DMS53 treated with DMSO at 0.1 percent for 48 hours (cell line): ENCODE results near the gene SORCS2.

Source experiments
- DNase-seq: peaks from one replicate; lab custom pipeline; 2025; ENCODE audit not compliant: unreplicated experiment; lab: John Stamatoyannopoulos, UW

The SORCS2 gene

DNA sequence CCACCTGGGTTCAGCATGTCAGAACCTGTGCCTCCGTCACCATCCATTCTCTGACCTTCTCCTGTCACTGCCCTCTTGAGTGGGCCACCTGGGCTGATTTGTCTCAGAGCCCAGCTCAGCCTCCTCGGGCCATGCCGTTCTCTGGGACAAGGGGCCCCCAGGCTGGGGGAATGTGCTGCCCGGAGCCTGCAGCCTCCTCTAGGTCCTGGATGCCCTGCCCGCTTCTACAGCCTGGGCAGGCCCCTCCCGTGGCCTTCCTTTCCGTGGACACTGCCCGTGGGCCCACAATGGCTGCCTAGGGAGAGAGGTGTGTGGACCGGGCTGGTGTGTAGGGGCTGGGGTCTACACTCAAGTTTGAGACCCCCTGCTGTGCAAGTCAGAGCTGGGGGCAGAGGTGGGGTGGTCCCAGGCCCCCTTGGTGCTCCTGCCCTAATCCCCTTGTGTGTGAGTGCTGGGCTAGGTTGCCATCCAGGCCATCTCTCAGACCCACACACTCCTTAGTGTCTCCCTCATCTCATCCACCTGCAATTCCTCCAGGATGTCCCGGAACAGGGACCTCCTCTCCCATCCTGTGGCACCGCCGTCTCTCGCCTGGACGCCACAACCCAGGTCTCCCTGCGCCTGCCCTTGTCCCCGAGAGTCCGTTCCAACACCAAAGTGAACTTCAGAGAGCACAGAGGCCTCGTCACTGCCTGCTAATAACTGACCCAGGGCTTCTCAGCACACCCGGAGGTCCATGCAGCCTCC lies 230.0 kb downstream of the SORCS2 start:
- DNase-seq = no peak

DNA sequence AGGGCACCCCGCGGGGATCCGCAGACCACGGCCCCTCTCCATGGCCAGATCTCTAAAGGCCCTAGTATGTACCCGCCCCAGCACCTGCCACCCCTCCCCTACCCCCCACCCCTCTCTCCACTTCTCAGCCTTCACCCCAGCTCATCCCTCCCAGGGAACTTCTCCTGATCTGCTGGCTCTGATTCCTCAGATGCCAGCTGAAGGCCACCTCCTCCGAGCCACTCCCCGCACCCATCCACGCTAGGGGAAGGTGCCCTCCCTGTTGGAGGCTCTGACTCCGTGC lies 230.5 kb downstream of the SORCS2 start:
- no peak for DNase-seq

DNA sequence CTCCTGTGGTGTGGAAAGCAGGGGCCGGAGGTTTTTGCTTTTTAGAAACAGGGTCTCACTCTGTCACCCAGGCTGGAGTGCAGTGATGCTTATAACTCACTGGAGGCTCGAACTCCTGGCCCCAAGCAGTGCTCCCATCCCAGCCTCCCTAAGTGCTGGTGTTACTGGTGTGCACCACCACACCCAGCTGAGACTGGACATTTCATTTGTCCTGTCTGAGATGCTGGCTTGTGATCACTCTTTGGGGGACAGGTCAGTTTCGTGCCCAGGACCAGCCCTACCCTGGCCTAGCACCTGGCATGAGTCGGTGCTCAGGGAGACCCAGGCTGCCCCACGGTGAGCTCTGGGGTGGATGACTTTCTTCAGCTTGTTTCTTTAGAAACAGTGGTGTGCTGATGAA lies 231.1 kb downstream of the SORCS2 start:
- no peak for DNase-seq

DNA sequence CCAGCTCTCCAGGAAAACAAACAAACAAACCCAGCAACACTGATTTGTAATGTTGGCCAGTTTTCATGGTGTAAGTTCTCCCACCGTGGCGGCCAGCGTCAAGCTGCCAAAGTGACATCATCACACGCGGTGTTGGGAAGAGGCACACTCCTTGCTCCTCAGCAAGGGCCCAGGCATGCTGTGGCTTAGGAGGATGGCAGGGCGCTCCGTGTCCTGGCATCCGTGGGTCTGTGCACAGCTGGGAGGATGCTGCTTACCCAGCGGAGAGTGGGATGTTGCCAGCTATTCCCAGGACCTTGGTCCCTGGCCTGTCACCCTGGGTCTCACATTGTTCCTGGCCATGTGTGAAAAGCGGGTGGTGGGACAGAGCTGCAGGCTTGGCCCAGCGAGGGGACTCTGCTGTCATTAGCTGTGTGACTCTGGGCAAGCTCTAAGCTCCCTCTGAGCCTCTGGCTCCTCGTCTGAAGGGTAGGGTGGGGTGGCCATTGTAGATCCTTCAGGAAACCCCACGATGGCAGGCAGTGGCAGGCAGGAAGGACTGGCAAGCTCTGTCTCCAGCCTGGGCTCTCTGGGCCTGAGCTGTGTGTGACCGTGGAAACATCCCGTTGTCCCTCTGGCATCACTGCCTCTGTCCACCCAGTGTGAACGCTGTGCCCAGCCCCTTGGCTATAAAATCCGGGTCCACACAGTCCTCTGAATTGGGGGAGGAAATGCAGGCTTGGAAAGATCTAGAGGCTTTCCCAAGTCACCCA lies 231.6 kb downstream of the SORCS2 start:
- no peak for DNase-seq

DNA sequence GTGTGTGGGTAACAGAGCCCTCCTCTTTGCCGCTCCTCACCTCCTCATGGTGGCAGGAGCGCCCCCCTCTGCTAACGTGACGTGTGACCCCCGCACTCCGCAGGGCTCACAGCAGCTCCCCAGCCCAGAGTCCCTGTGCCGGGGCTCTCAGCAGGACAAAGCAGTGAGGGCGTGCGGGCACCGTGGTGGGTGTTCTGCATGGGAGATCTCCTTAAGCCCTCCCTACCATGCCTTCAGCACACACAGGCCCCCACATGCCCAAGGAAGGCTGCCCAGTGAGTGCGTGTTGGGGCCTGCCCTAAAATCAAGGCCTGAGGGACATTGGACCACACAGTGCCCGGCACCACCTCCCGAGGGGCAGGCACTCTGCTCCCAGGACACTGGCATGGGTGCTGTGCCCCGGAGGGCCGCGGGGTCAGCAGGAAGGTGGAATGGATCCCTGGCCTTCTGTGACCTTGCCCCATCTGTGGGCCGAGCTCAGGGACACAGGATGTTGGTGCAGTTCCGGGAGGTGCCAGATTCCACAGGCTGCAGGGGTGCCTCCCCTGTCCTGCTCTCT lies 232.3 kb downstream of the SORCS2 start:
- DNase-seq = no peak

DNA sequence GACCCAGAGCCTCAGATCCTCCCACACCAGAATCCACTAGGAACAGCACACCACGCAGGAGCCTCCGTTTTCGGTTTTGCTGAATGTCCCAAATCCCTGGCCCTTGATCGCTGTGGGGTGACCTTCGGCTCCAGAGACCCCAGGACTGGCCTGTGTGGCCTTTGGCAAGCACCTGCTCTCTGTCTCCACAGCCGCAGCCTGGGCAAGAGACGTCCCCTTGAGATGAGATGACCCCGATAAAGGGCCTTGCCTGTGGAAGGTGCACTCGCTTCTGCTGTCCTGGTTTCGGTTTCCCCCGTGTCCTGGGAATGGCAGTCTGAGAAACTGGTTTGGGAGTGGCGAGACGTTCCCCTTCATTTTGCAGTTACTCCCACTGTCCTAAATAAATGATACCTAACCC lies 232.8 kb downstream of the SORCS2 start:
- DNase-seq = no peak

DNA sequence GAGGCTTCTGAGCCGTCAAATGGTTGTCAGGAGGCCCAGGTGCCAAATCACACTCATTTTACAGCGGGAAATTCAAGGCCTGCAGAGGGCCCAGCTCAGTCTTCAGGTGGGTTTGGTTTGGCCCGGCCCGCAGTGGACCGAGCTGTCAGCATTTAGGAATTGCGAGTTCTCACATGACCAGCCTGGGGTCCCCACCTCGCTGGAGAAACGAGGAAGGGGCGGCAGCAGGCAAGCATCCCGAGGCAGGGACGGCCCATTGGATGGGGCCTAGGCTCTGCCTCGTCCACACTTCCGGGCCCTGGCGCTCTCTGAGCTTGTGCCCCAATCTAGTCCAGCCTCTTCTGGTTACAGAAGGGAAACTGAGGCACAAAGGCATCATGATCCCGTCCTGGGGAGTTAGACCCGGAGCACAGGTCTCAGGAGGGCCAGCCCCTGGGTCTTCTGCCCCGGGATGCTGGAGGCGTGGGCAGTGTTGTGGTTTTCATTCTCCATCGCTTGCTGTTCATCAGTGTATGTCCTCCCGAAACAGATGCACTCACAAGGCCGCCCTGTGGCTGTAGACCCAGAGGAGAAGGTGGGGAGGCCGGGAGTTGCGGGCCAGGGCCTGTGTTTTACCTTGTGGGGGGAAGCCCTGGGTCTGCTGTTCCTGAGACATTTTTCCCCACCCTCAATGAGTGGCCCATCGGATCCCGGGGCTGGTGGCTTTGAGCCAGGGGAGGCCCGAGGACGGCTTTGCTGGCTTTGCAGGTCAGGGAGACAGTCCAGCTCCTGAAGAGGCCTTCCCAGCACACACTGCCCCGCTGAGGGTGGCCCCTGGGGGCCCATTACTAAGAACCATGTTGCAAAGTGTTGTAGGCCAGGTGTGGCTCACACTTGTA lies 233.5 kb downstream of the SORCS2 start:
- no peak for DNase-seq

DNA sequence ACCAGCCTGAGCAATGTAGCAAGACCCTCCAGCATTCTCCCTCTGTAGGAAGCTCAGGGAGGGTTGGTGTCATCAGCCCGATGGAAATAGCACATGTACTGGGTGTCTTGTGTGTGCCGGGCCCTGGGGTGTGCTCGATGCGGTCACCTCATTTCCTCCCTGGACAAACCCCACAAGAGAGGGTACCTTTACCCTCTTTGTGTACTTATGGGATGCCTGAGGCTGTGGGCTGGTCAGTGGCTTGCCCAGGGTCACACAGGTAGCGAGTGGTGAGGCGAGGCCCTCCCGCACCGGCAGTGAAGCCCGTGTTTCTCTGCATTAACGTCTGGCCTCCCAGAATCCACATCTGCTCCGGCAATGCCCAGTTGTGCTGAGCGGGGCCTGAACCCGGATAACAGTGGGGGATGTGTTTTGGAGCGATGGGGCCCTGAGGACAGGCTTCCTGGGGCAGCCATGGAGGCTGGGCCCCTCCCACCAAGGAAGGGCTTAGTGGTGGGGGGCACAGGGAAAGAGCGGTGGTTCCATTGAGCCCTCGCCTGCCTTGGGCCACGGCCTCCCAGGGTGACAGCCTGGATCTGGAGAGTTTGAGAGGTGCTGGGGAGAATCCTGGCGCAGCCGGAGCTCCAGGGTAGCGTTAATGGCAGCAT lies 234.3 kb downstream of the SORCS2 start:
- no peak for DNase-seq

DNA sequence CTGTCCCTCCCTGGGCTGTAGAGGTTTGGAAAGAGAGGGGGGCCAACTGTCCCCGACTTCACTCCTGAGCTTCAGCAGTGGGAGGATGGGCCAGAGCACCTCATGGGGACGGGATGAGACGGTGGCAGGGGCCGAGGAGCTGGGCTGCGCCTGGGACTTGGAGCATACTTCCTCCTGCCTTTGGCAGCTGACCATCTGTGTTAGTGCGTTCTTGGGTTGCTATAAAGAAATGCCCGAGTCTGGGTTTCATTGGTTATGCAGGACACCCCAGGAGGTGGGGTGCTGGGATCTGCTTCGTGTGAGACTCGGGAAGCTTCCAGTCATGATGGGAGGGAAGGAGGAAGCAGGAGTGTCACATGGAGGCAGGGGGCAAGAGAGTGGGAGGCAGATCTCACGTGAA lies 235.0 kb downstream of the SORCS2 start:
- no peak for DNase-seq

DNA sequence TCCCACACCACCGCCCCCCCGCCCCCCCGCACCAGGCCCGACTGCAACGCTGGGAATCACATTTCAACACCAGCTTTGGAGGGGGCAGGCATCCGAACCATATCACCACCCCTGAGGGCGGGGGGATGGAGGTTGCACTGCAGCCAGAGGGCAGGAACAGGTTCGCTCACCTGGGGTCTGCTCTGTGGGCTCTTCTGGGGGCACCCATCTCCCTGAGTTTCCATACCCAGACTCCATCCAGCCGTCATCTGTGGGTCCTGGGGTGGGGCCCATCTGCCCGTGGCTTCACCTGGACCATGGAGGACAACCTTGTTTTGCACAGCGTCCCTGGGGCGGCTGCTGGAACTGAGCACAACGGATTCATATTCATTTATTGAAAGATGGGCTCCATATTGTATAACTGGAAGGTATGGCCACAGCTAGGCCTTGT lies 235.5 kb downstream of the SORCS2 start:
- no peak for DNase-seq

DNA sequence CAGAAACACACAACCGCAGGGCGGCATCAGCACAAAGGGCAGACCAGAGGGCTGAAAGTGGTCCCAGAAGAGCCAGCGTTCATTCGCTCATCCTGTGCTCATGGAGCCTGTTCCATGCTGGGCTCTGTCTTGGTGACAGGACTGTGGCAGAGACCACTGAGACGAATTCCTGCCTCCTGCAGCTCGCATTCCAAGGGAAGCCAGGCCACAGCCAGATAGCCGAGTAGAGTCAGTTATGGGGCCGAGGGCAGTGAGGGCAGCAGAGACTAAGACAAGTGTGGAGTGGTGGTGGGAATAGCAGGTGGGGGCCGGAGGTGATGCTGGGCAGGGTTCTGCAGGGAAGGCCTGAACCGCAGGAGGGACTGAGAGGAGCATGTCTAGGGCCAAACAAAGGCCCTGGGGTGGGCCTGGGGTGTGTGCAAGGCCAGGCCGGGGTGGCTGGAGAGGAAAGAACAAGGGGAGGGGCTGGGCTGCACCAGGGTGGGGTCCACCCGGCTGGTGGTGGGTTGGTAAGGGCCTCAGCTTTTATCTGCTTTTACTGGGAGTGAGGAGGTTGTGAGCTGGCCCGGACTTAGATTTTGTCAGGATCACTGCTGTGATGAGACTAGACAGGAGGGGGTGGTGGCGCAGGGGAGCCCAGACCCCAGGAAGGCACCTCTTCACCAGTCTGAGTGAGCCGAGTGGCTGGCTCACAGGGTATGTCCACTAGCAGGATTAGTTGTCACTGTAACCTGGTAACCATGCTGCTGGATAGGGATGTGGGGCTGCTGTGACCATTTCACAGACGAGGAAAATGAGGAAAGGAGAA lies 236.1 kb downstream of the SORCS2 start:
- DNase-seq = no peak

DNA sequence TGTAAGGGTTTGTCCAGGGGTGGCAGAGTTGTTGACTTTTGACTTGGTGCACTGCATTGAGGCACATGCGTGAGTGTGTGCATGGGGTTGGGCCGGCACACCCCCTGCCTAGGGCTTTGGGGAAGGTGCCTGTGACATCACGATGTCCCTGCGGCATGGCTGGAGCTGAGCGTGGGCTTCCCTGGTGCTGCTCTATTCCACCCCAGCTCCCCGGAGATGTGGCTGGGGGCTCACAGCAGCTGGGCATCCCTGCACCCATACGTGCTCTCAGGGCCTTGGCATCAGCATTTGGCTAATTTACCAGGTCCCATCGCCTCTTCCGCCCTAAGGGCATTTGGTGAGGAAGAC lies 236.7 kb downstream of the SORCS2 start:
- no peak for DNase-seq

DNA sequence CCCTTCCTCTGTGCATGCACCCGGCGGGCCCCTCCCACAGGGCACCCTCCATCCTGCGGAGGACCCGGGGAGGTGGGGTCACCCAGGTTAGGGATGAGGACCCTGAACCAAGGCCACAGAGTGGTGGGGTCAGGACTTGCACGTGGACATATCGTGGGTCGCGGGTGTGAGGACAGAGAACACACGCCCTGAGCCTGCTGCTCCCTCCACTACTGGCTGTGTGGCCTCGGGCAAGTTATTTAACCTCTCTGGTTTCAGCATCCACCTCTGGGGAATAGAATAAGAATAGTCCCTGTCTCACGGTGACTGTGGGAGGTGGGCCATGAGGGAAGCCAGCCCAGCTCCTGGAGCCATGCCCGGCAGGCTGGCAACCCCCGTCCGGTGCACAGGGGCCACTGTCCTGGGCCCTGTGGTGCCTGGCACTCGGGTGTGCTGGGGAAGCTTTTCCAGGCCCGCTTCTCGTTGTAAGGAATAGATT lies 237.3 kb downstream of the SORCS2 start:
- no peak for DNase-seq

DNA sequence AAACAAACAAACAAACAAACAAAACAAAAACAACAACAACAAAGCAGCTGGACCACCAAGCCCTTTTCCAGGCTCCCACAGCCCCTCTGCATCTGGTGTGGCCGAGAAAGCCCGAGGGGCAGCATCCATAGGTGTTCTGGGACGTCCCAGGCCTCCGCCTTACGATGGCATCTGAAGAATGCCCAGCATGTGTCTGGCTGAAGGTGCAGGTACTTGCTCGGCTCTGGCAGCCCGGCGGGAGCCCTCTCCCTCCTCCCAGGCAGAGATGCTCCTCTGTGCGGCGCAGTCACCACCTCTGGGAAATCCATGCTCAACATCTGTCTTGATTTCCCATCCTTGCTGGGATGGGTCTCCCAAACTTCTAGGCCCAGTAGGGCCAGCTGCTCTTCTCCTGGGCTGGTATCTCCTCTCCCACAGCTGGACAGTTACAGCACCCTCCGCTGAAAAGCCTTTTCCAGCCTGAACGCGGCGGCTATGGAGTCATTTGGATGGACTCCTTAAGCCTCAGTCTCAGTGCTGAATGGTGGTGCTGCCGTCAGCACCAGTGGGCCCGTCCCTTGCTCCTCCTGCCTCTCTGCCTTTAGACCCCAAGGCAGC lies 238.1 kb downstream of the SORCS2 start:
- DNase-seq = no peak

DNA sequence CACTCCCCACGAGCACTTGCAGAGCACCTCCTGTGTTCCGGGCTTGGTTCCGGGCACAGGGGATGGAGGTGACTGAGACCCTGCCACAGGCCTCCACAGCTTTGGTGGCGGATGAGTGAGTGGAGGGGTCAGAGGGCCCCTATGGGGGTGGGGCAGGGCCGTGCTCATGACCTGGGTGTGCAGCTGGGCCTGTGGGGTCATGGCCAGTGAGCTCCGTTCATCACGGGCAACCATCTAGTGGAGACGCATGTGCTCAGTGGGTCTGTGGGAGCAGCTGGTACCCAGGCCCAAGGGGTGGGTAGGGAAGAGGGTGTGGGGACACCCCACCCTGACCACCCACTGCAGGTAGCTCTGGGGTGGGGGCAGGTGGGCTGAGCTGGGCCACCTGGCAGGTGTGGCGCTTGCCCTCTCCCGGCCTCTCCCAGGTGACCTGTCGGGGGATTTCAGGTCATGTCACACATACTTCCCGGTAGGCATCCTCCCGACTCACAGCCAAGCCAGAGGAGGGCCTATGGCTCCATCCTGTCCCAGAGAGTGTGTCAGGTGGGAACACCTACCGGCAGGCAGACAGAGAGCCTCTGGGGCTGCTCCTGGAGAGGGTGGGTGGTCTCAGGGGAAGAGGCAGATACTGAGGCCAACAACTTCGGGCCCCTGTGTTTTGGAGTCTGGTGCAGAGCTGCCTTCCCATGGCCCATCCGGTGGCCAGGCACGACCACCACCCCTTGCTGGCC lies 238.8 kb downstream of the SORCS2 start:
- no peak for DNase-seq

DNA sequence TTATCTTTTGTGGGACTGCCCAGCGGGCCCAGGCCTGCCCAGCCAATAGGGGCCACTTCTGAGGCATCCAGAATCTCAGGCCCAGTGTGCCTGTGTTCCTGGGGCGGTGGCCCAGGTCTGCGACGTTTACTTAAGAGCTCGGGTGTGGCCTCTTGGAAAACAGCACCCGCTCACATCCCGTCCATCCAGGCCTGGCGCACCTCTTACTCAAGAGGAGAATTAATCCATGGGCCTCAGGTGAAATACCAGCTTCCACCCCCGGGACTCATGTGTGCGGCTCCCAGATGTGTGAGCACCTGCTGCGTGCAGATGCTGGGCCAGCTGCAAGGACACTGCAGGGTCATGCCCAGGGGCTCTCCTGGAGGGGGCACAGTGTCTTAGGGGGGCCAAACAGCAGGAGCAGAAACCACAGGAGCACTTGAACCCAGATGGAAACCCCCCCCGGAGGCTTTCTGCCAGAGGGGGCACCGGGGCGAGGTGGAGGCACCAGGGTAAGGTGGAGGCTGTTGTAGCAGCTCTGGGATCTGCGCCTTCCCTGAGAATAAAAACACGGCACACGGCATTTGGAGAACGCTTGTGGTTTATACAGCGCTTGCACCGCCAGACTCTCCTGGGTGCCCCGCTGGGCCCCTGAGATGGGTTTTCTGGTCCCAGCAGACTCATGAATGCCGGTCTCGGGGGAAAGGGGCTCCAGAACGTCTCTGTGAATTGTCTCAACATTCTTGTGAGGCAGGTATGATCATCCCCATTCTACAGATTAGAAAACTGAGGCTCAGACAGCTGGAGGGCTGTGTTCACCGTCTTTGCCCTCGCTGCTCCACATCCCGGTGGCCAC lies 239.6 kb downstream of the SORCS2 start:
- no peak for DNase-seq

DNA sequence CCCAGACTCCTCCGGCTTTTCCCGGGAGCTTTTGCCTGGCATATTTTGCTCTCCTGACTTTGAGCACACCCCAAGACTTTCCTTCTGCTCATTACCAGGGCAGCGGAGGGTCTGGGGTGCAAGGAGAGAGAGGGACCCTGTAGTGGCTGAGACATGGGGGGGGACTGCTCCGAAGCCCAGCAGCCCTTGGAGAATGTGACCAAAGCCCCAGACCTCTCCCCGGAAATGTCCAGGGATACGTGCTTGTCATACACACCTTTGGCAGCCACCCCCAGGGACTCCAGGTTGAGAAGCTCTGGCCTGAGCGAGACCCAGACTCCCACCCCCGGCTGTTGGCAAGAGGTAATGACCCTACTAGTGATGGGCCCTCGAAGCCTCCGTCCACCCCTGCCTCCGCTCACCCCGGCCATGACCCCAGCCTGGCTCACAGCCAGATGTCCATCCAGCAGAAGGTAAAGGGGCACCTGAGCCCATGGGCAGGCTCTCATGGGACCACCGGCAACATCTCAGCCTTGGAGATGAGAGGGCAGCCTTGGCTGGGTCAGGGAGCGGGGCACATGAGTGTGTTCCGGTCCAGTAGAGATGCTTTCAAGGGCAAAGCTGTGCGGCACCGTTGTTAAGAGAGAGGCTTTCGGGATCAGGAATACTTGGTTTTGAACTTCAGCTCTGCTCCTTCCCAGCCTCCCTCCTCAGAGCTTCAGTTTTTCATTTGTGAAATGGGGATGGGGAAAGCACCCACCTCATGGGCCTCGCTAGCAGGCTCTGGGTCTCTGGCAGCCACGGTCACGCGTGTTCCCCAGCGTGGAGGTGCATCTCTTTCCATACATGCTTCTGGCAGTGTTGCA lies 240.4 kb downstream of the SORCS2 start:
- DNase-seq = no peak
